ENCODE measurements around the gene AKAP7.

DNA sequence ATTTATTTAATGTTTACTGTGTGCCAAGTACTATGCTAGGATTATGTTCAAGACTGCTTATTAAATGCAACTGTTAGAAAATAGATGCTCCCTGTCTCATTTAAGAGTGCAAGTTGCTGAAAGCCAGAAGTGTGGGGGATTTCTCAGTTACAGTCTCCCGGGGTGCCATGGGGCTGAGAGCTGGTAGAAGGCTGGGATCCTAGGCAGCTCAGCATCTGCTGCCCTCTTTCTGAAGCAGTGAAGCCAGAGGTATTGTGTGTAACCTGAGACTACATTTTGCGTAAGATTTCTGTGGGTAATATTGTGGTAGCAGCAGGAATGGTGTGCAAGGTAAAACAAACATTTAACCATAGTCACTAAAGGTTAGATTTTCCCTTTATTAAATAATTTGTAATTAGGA lies 120.6 kb downstream of the AKAP7 start:
- TF ChIP-seq, protein P1, sequence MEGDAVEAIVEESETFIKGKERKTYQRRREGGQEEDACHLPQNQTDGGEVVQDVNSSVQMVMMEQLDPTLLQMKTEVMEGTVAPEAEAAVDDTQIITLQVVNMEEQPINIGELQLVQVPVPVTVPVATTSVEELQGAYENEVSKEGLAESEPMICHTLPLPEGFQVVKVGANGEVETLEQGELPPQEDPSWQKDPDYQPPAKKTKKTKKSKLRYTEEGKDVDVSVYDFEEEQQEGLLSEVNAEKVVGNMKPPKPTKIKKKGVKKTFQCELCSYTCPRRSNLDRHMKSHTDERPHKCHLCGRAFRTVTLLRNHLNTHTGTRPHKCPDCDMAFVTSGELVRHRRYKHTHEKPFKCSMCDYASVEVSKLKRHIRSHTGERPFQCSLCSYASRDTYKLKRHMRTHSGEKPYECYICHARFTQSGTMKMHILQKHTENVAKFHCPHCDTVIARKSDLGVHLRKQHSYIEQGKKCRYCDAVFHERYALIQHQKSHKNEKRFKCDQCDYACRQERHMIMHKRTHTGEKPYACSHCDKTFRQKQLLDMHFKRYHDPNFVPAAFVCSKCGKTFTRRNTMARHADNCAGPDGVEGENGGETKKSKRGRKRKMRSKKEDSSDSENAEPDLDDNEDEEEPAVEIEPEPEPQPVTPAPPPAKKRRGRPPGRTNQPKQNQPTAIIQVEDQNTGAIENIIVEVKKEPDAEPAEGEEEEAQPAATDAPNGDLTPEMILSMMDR (IDR thresholded peaks at IDR 0.05), result no peak
- TF ChIP-seq EZH2 (IDR thresholded peaks at IDR 0.05), result no peak
